GM23248 (cell line): ENCODE data around the gene PLEKHB2.
"Not testable (repeated sequence)": the region's sequence is repeated elsewhere in the genome, so short reads cannot be mapped to it uniquely, and the experiment has no call there.

Source experiments
- EZH2 ChIP-seq: fragments of 200-600 bp; sonication (generic); IDR thresholded peaks from 2 replicates; pipeline ENCODE4 v1.6.1; 2018; ENCODE audit warnings: antibody characterized with exemption, mild to moderate bottlenecking; ENCODE audit not compliant: insufficient read depth, poor library complexity, severe bottlenecking
- EZH2phosphoT487 ChIP-seq: fragments of 200-600 bp; sonication (generic); IDR thresholded peaks from 2 replicates; pipeline ENCODE4 v1.6.1; 2018; ENCODE audit warnings: antibody characterized with exemption, moderate library complexity, mild to moderate bottlenecking, low read depth; ENCODE audit not compliant: insufficient read depth

GRCh38 chr2:131079931-131080330 lies 25.2 kb upstream of the PLEKHB2 start:
- not testable (repeated sequence) for TF ChIP-seq EZH2phosphoT487, EZH2
